ENCODE measurements around the gene OR2Y1.
"Not testable (repeated sequence)": the region's sequence is repeated elsewhere in the genome, so short reads cannot be mapped to it uniquely, and the experiment has no call there.

OR2Y1 gene, protein sequence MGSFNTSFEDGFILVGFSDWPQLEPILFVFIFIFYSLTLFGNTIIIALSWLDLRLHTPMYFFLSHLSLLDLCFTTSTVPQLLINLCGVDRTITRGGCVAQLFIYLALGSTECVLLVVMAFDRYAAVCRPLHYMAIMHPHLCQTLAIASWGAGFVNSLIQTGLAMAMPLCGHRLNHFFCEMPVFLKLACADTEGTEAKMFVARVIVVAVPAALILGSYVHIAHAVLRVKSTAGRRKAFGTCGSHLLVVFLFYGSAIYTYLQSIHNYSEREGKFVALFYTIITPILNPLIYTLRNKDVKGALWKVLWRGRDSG

DNA sequence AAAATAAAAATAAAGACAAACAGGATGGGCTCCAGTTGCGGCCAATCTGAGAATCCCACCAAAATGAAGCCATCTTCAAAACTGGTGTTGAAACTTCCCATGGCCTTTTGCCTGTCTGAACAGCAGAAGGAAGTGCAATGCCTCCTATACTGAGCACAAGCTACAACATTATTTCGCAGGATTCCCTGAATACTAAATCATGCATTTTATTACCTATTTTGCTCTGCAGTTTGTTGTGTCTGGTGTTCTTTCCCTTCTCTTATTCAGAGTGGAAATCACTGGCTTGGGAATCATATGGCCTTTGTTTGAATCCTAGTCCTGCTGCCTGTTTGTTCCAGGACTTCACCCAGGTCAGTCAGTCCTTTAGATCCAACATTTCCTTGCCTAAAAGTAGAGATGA is at the start of gene OR2Y1:
OR2Y1 (minus strand) TSS at position 101 of the 400 bp plus-strand sequence; CDS start at position 101, 0 bp downstream.
- DNase-seq: no peak

DNA sequence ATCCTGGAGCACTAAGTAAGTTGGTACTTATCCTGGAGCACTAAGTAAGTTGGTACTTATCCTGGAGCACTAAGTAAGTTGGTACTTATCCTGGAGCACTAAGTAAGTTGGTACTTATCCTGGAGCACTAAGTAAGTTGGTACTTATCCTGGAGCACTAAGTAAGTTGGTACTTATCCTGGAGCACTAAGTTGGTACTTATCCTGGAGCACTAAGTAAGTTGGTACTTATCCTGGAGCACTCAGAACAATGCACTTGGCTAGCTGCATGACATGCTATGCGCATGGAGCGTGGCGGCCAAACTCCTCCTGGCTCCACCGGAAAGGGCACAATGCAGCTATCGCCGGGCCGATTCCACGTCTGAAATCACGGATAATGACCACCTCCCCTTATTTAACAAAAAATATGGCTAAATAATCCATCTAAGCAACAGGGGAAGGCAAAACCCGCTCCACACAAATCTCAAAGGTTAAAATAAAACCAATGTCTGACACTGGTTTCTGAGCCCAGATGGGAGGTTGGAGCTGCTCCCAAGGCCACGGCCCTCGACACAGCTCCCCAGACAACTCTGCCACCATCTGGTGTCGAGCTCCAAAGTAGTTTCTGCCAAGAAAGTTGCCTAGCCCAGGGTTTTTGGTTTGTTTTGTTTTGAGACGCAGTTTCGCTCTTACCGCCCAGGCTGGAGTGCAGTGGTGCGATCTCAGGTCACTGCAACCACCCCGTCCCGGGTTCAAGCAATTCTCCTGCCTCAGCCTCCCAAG is 49.0 kb upstream of the OR2Y1 start:
- not testable (repeated sequence) for DNase-seq

DNA sequence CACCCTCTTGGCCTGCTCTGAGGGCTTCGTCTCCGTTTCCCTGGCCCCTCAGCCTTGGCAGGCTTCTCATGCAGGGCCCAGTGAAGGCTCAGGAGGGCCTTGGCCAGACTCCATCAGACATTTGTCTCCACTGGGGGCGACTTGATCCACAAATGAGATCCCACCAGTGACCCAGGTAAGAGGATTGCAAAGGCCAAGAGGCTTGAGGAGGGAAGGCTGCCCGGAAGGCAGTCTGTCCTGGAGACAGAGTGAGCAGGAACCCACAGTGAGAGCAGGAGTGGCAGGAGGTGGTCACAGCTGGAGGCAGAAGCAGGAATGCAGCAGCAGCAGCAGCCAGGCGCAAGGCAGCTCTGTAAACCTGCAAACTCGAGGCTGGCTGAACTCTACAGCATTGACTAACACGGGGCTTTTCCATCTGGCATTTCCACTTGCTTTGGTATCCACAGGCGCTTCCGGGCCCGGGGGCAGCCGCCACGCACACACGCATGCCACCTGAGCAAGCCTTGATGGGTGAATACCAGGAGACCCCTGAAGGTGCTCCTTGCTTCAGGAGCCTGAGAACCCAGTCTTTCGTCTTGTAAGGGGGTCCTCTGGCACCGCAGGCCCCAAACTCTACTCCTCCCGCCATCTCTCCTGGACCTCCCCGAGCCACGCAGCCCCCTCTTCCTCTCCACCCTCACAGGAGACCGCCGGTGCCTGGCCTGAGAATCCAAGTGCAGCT is 48.0 kb upstream of the OR2Y1 start:
- DNase-seq: no peak

DNA sequence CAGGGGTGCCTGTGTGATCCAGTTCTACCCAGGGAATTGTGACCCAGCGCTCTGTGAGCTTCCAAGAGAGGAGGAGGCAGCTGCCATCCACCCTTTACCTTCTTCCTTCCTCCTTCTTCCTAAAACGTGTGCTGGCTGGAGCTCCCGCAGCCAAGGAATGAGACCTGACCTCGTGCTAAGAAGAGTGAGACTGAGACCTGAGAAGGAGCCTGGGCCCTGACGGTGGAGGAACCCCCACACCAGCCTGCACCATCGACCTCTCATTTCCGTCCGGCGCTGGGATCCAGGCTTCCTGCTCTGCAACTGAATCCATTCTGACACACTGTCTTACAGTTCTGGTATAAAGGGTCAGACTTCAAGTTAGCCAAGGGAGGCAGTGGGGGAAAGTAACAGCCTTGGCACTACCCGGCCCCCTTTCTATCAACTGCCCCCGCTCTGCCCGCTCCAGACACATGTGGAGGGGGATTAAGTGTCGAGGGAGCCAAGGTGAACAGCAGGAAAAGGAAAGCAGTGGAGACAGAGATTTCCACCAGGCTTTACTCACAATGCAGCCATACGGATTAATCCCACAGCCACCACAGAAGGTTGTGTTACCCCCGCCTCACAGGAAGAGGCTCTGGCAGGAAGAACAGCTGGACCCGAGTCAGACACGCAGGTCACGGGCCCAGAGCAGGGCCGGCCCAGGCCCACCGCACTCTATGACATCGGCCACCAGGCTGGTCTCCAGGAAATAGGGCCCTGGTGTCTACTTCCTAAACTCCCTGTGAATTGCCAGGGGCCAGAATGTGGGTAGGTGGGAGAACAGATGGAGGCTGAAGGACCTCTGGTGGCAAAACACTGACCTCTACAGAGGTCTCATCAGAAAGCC is 46.9 kb upstream of the OR2Y1 start:
- DNase-seq: no peak

DNA sequence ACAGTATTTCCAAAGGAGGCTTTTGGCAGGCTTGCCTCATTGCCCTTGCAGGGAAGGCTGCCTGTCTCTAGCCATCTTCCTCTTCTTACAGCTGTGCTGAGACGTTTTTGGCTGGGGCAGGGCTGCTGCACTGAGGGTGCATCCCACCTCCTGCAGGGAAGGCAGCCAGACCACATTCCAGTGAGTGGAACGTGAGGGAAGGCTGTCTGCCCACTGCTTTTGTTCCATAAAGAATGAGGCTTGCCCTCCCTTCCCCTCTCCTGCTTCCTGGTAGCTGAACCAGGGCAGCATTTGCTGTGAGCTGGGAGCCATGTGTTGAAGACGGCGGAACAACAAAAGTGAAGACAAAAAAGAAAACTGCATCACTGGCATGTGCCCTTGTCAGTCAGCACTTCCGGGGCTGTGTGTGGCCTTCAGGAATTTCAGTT is 46.0 kb upstream of the OR2Y1 start:
- no peak for DNase-seq

DNA sequence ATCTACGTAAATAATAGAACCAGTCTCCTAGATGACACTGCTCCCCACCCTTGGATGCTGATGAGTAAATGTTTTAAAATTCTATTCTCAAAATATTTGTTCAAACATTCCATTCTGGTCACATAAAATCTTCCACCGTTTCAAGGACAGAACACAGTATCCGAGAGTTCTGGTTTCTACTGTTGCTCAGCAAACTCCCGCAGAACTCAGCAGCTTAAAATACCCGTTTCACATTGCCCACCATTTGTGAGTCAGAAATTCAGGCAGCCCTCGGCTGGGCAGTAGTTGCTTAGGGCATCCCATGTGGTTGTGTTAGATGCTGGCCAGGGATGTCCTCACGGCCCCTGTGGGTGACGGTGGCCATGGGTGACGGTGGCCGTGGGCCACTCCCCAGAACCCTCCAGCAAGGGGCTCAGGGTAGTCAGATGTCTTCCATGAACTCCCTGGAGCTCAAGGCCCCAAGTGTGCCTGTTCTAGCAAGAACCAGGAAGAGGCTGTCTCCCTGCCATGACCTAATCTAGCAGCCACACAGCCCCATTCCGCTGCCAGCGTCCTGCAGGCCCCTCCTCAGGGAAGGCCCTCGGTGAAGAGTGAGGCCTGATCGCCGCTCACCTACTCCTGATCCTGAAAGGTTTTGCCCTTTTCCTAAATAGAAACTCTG is 45.4 kb upstream of the OR2Y1 start:
- DNase-seq: no peak

DNA sequence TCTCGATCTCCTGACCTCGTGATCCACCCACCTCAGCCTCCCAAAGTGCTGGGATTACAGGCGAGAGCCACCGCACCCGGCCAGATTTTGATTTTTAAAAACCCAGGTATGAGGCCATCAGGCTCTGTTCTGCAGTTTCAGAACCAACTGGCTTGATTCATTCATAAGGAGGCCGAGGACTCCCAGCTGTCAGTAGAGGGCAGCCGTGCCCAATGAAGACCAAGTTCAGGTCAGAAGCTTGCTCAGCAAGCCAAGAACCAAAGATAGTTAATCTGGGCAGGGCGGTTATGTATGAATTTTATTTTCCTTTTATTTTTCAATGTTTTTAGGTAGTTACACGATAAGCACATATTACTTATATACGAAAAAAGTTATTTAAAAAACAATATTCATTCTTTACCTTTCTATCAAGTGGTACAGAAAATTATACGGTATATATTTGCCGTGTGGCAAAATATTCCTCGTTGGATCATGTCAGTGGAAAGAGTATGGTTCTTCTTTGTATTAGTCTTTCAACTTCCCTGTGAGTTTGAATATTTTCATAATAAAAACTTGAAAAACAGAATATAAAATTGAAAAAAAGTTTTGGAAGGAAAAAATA is 44.7 kb upstream of the OR2Y1 start:
- DNase-seq: peak; percentile 44 to 45

DNA sequence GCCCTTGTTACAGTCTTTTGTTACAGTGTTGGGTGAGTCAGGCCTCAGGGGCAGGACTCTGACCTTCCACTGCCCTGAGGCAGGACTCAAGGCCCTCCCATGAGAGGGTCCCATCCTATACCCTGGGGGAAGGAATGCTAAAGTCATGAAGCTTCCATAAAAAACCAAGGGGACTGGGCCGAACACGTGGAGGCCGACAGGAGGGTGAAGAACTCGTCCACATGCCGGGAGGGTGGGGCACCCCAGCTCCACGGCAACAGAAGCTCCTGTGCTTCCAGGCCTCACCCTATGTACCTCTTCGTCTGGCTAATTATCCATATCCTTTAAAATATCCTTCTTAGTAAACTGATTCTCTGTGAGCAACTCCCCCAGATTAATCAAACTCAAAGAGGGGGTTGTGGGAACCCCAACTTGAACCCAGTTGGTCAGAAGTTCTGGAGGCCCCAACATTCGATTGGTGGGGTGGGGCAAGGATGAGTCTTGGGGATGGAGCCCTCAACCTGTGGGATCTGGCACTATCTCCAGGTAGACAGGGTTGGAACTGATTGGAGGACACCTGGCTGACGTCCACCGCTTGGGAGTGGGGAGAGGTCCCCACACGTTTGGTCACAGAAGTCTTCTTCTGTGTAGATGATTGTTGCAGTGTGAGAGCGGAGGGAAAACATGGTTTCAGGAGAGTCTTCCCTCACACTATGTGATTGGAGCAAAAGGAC is 43.6 kb upstream of the OR2Y1 start:
- no peak for DNase-seq

DNA sequence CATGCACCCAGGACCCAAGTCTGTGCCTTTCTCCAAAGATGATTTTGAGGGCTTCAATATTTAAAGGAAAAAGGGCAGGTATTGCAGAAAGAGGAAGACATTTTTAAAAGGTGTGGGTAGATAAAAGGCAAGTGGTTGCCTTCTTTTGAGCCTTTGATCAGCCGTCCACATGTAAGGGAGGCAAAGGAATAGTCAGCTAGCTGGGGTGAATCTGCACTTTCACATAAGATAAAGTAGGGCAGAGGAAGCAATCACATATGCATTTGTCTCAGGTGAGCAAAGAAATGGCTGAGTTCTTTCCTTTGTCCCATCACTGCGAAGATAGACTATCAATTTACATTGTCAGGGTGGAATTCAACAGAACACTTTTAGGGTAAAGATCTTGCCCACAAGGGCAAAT is 42.9 kb upstream of the OR2Y1 start:
- no peak for DNase-seq

DNA sequence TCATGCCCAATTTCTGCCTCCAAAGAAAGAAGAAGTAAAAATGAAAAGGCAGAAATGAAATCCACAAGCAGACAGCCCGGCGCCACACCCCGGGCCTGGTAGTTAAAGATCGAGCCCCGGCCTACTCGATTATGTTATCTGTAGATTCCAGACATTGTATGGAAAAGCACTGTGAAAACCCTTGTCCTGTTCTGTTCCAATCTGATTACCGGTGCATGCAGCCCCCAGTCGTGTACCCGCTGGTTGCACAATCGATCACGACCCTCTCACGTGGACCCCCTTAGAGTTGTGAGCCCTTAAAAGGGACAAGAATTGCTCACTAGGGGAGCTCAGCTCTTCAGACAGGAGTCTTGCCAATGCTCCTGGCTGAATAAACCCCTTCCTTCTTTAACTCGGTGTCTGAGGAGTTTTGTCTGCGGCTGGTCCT is 42.1 kb upstream of the OR2Y1 start:
- DNase-seq: not testable (repeated sequence)

DNA sequence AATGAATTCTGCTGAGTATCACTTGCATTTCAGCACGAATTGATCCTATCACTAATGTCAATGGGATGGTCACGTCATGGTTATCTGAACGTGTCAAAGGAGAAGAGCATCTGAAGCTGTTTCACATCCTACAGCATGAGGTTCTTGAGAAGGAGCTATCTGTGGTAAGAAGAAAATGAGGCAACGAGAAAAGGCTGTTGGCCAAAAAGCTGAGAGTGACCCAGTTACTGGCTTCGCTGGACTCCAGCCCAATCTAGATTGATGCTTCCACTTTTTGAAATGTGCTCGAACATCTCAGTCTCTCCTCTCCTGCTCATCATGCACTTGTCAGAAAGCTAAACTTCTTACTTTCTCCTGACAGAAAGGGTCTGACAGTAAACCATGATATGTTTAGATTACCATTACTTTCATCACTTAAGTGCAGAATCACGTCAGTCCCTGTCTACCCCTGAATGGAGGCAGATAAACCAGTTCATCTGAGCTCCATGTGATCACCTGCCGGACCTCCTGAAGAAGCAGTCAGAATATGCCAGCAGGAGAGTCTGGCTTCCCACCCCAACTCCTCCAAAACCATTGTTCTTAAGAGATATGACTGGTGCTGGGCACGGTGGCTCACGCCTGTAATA is 40.2 kb upstream of the OR2Y1 start:
- no peak for DNase-seq

DNA sequence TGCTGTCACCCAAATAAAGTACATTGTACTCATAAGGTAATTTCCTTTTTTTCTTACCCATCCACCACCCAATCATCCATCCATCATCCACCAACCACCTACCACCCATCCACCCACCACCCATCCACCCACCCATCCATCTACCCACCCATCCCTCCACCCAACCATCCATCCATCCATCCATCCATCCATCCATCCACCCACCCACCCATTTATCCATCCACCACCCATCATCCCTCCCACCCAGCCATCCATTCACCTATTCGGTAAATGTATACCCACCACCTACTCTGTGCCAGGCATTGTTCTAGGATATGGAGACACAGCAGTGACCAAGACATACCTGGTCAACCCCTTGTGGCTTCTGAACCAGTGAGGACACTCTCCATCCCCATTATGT is 37.6 kb upstream of the OR2Y1 start:
- DNase-seq: no peak

DNA sequence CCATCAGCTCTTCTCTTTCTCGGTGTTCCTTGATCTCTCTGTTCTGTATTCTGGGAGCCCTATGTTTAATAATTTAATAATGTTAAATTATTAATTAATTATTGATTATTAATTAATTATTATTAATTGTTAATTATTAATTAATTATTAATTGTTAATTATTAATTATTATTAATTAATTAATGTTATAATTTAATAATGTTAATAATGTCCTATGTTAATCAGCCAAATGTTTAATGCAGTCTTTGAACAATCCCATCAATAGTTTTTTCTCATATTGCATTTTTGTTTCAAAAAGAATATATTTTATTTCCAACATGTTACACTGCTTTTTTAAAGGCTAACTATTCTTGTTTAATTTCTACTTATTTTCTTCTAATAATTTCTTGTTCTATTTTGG is 36.5 kb upstream of the OR2Y1 start:
- DNase-seq: no peak

DNA sequence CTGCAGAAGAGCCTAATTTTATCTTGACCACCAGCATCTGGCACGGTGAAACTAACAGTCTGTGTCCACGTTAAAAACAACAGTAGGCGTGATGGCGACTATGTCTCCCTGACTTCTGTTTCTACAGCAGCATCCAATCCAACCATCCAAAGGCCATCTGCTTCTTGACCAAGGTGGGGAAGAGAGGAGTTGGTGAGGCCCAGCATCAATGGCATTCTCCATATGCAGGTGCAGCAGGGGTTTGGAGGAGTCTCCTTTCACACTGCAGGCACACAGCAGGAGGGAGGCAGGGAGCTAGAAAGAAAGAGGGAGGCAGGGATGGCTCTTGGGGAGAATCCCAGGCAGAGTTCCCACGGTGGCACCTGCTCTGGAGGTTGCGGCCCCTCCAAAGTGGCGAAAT is 35.8 kb upstream of the OR2Y1 start:
- DNase-seq: no peak

DNA sequence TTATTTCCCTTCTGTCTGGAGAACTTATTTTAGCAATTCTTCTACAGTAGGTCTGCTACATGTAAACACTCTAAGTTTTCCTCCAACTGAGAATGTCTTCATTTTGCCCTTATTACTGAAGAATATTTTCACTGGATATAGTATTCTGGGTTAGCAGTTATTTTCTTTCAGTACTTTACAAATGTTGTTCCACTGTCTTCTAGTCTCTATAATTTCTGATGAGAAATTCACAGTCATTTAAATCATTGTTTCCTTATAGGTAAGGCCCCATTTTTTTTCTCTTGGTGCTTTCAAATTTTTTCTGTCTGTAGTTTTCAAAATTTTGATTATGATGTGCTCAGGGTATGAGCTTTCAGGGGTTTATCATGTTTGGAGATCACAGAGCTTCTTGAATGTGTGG is 32.0 kb upstream of the OR2Y1 start:
- no peak for DNase-seq

DNA sequence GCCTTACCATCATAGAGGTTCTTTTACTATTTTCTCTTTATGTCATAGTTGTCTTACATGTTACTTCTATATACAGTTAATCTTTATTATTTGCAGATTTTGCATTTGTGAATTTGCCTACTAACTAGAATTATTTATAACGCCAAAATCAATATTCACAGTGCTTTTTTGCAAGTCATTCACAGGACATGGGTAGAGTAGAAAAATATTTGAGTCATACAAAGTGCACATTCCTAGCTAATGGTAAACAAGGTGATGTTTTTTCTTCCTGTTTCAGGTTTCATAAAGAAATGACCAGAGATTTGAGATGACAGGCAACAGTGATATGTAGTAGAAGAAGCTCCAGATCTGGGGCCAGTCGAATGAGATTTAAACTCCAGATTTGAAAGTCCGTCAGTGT is 30.0 kb upstream of the OR2Y1 start:
- DNase-seq: no peak

DNA sequence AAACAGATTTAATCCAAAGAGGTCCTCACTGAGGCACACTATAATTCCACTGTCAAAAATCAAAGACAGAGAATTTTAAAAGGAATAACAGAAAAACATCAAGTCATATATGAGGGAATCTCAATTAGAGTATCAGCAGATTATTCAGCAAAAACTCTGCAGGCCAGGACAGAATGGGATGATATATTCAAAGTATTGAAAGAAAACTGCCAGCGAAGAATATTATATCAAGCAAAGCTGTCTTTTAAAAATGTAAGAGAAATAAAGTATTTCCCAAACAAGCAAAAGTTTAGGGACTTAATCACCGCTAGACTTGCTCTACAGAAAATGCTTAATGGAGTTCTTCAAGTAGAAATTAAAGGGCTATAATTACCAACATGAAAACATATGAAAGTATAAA is 15.7 kb upstream of the OR2Y1 start:
- no peak for DNase-seq

DNA sequence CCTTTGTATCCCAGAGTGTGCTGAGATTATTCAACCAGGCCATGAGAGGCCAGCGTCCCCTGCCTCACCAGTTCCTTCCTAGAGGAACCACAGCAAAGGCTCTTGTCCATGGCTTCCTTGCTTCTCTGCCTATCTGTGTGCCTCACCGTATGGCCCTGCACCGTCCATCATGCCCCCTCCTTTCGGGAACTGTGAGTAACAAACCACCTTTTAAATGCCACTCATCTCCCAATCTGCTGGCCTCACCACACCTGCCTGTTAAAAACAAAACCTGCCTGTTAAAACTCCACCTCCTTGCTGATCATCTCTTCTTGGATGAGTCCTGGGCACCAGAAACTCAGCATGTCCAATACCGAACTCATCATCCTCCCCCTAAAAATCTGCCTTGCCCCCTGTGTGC is 4.4 kb upstream of the OR2Y1 start:
- no peak for DNase-seq

DNA sequence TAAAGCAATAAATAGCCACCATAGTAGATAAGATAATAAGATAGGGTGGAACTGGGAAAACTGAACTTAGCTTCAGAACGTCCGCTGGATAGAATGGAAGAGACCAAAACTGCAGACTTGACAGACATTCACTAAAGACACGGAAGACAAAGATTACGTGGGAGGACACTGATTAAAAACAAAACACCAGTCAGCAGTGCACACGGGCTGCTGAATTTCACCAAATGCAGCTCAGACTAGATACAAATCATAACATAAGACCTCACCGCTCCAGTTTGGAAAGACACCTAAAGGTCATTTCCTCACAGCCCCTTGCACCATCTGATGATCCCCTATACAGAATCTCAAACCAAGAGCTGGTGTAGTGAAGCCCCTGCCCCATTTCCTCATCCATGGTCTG is 2.9 kb upstream of the OR2Y1 start:
- DNase-seq: no peak

DNA sequence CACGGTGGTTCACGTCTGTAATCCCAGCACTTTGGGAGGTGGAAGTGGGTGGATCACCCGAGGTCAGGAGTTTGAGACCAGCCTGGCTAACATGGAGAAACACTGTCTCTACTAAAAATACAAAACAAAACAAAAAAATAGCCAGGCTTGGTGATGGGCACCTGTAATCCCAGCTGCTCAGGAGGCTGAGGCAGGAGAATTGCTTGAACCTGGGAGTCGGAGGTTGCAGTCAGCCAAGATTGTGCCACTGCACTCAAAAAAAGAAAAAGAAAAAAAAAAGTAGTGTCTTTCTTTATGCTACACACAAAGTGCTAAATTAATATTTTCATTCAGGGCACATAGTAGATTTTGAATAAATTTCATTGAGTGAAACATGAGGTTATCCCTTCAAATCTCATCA is 1.1 kb upstream of the OR2Y1 start:
- not testable (repeated sequence) for DNase-seq

DNA sequence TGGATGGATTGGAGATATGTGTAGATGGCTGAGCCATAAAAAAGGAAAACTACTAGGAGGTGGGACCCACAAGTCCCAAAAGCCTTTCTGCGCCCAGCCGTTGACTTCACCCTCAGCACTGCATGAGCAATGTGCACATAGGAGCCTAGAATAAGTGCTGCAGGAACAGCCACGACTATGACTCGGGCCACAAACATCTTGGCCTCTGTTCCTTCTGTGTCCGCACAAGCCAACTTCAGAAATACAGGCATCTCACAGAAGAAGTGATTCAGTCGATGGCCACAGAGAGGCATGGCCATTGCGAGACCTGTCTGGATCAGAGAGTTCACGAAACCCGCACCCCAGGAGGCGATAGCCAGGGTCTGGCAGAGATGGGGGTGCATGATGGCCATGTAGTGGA is 587 bp downstream of the OR2Y1 start:
- DNase-seq: no peak
